ENCODE results near the gene FAM168A.

Gene FAM168A

GRCh38 chr11:73409431-73409830 lies 188.5 kb downstream of the FAM168A start:
- no peaks in the 10 kb centered on the region for H3K9me3 ChIP-seq (ENCODE audit: control insufficient read depth, insufficient read depth, low read depth, low read length)
- no peaks in the 10 kb centered on the region; the same call in 1 of the 2 replicates for H3K4me1 ChIP-seq (ENCODE audit: control insufficient read depth, insufficient read depth, low read length)
- H3K27ac ChIP-seq (ENCODE audit: low read depth, low read length) = no peak overlapping the region
- no peak overlapping the region for H3K9ac ChIP-seq (ENCODE audit: low read length)
- H3K36me3 ChIP-seq (ENCODE audit: control insufficient read depth, insufficient read depth, low read length) = peaks cover 26% of the 10 kb centered on the region
- H3K27me3 ChIP-seq (ENCODE audit: control insufficient read depth, insufficient read depth, low read length) = no peaks in the 10 kb centered on the region
- H3K4me3 ChIP-seq (ENCODE audit: low read depth, low read length) = no peak overlapping the region

DNA sequence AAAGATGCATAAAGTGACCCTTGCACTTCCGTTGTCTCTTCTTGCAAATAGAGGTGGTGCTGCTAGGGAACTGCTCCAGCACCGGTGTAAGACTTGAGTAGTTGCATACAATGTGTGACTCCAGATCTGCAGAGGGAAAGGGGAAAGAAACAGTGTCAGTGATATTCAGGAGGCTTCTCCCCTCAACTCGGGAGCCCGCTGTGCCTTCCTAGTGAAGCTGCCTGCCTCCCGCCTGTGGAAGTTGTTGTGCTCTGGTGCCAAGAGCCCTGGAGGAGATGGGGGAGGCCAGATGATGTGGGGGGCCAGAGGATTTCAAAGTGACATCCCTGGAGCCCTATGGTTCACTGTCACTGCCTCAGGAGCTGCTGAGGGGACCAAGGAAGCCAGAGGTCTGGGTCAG lies 191.3 kb downstream of the FAM168A start:
- H3K27me3 ChIP-seq (ENCODE audit: control insufficient read depth, insufficient read depth, low read length) = no peaks in the 10 kb centered on the region
- peaks cover 6% of the 10 kb centered on the region for H3K4me1 ChIP-seq (ENCODE audit: control insufficient read depth, insufficient read depth, low read length)
- no peak overlapping the region for H3K27ac ChIP-seq (ENCODE audit: low read depth, low read length)
- H3K4me3 ChIP-seq (ENCODE audit: low read depth, low read length) = no peak overlapping the region
- H3K9ac ChIP-seq (ENCODE audit: low read length) = no peak overlapping the region
- H3K36me3 ChIP-seq (ENCODE audit: control insufficient read depth, insufficient read depth, low read length) = peaks cover 26% of the 10 kb centered on the region
- no peaks in the 10 kb centered on the region for H3K9me3 ChIP-seq (ENCODE audit: control insufficient read depth, insufficient read depth, low read depth, low read length)

DNA sequence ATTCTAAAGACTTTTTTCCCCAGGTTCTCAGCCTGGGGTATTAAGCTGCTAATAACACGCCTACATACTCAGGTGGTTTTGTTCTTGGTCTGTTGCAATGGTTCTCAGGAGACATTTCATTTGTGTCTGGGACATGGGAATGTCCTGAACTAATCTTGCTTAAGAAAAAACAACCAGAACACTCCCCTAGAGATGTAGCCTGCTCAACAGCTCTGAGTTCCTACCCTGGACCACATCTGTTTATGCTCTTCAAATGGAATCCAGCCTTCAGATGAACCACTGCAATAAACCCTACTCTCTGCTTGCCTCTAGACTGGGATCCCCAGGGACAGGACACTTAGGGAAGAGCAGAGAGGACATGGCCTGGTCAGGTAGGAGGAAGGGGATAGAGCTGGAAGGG lies 191.8 kb downstream of the FAM168A start:
- Histone ChIP-seq H3K9ac (ENCODE audit: low read length) (no peak overlapping the region), H3K4me3 (ENCODE audit: low read depth, low read length) (no peak overlapping the region), H3K27ac (ENCODE audit: low read depth, low read length) (no peak overlapping the region), H3K9me3 (ENCODE audit: control insufficient read depth, insufficient read depth, low read depth, low read length) (no peaks in the 10 kb centered on the region), H3K36me3 (ENCODE audit: control insufficient read depth, insufficient read depth, low read length) (peaks cover 26% of the 10 kb centered on the region), H3K4me1 (ENCODE audit: control insufficient read depth, insufficient read depth, low read length) (peaks cover 6% of the 10 kb centered on the region), H3K27me3 (ENCODE audit: control insufficient read depth, insufficient read depth, low read length) (no peaks in the 10 kb centered on the region)

DNA sequence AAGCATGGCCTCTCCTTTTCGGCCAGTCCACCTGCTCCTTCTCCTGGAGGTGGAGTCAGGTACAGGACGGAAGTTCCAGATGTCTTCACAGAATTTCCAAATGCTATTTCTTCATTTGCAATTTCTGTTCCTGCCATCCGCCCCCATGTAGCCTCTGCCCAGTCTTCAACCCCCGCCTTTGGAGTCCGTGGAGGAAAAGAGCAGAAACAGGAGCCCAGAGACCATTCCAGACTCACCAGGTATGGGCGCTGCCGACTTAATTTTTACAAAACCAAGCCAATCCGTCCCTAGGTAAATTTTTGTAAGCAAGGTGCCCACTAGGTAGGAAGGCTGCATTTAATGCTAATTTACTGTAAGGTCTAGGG lies 192.8 kb downstream of the FAM168A start:
- no peak overlapping the region for H3K9ac ChIP-seq (ENCODE audit: low read length)
- H3K9me3 ChIP-seq (ENCODE audit: control insufficient read depth, insufficient read depth, low read depth, low read length) = no peaks in the 10 kb centered on the region
- H3K36me3 ChIP-seq (ENCODE audit: control insufficient read depth, insufficient read depth, low read length) = peaks cover 26% of the 10 kb centered on the region
- peaks cover 6% of the 10 kb centered on the region for H3K4me1 ChIP-seq (ENCODE audit: control insufficient read depth, insufficient read depth, low read length)
- no peaks in the 10 kb centered on the region for H3K27me3 ChIP-seq (ENCODE audit: control insufficient read depth, insufficient read depth, low read length)
- H3K27ac ChIP-seq (ENCODE audit: low read depth, low read length) = no peak overlapping the region
- no peak overlapping the region for H3K4me3 ChIP-seq (ENCODE audit: low read depth, low read length)

- Histone ChIP-seq H3K9ac (ENCODE audit: low read length) (no peak overlapping the region), H3K9me3 (ENCODE audit: control insufficient read depth, insufficient read depth, low read depth, low read length) (no peaks in the 10 kb centered on the region), H3K4me1 (ENCODE audit: control insufficient read depth, insufficient read depth, low read length) (peaks cover 6% of the 10 kb centered on the region), H3K27me3 (ENCODE audit: control insufficient read depth, insufficient read depth, low read length) (no peaks in the 10 kb centered on the region), H3K27ac (ENCODE audit: low read depth, low read length) (no peak overlapping the region), H3K4me3 (ENCODE audit: low read depth, low read length) (no peak overlapping the region), H3K36me3 (ENCODE audit: control insufficient read depth, insufficient read depth, low read length) (peaks cover 26% of the 10 kb centered on the region)
Measured at GRCh38 chr11:73404506-73405145, 193.3 kb downstream of the FAM168A start.

DNA sequence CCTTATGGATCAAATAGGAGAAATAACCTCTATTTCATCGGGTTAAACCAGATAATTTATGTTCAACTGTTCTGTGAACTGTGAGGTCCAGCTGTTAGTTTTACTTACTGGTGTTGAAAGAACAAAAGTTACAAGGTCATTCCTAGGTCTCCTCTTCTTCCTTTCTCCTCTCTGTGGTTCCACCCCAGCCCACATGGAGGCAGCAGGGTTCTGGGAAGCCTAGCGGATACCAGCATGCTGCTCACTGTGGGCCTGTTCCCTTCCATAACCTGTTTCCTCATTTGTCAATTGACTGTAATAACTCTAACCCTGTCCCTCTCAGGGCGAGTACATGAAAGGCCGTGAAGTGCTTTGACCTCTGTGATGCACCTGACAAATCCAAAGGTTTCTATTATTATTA lies 193.9 kb downstream of the FAM168A start:
- Histone ChIP-seq H3K4me1 (ENCODE audit: control insufficient read depth, insufficient read depth, low read length) (peaks cover 6% of the 10 kb centered on the region), H3K36me3 (ENCODE audit: control insufficient read depth, insufficient read depth, low read length) (peaks cover 20% of the 10 kb centered on the region), H3K9me3 (ENCODE audit: control insufficient read depth, insufficient read depth, low read depth, low read length) (no peaks in the 10 kb centered on the region), H3K9ac (ENCODE audit: low read length) (no peak overlapping the region), H3K27me3 (ENCODE audit: control insufficient read depth, insufficient read depth, low read length) (no peaks in the 10 kb centered on the region), H3K4me3 (ENCODE audit: low read depth, low read length) (no peak overlapping the region), H3K27ac (ENCODE audit: low read depth, low read length) (no peak overlapping the region)

GRCh38 chr11:73403541-73403940 lies 194.4 kb downstream of the FAM168A start:
- H3K9me3 ChIP-seq (ENCODE audit: control insufficient read depth, insufficient read depth, low read depth, low read length) = no peaks in the 10 kb centered on the region
- peaks cover 6% of the 10 kb centered on the region for H3K4me1 ChIP-seq (ENCODE audit: control insufficient read depth, insufficient read depth, low read length)
- no peaks in the 10 kb centered on the region for H3K27me3 ChIP-seq (ENCODE audit: control insufficient read depth, insufficient read depth, low read length)
- no peak overlapping the region for H3K27ac ChIP-seq (ENCODE audit: low read depth, low read length)
- H3K36me3 ChIP-seq (ENCODE audit: control insufficient read depth, insufficient read depth, low read length) = peaks cover 18% of the 10 kb centered on the region
- no peak overlapping the region for H3K4me3 ChIP-seq (ENCODE audit: low read depth, low read length)
- H3K9ac ChIP-seq (ENCODE audit: low read length) = no peak overlapping the region

GRCh38 chr11:73402834-73403185 lies 195.1 kb downstream of the FAM168A start:
- no peaks in the 10 kb centered on the region for H3K9me3 ChIP-seq (ENCODE audit: control insufficient read depth, insufficient read depth, low read depth, low read length)
- peaks cover 12% of the 10 kb centered on the region; the same call in 1 of the 2 replicates for H3K36me3 ChIP-seq (ENCODE audit: control insufficient read depth, insufficient read depth, low read length)
- no peak overlapping the region for H3K9ac ChIP-seq (ENCODE audit: low read length)
- no peaks in the 10 kb centered on the region for H3K27me3 ChIP-seq (ENCODE audit: control insufficient read depth, insufficient read depth, low read length)
- H3K4me3 ChIP-seq (ENCODE audit: low read depth, low read length) = no peak overlapping the region
- no peak overlapping the region for H3K27ac ChIP-seq (ENCODE audit: low read depth, low read length)
- H3K4me1 ChIP-seq (ENCODE audit: control insufficient read depth, insufficient read depth, low read length) = peaks cover 6% of the 10 kb centered on the region

GRCh38 chr11:73401924-73402833 lies 195.7 kb downstream of the FAM168A start:
- no peak overlapping the region for H3K27ac ChIP-seq (ENCODE audit: low read depth, low read length)
- no peak overlapping the region for H3K4me3 ChIP-seq (ENCODE audit: low read depth, low read length)
- H3K4me1 ChIP-seq (ENCODE audit: control insufficient read depth, insufficient read depth, low read length) = peaks cover 6% of the 10 kb centered on the region
- H3K36me3 ChIP-seq (ENCODE audit: control insufficient read depth, insufficient read depth, low read length) = peaks cover 6% of the 10 kb centered on the region; the same call in 1 of the 2 replicates
- H3K9me3 ChIP-seq (ENCODE audit: control insufficient read depth, insufficient read depth, low read depth, low read length) = no peaks in the 10 kb centered on the region
- H3K27me3 ChIP-seq (ENCODE audit: control insufficient read depth, insufficient read depth, low read length) = no peaks in the 10 kb centered on the region
- H3K9ac ChIP-seq (ENCODE audit: low read length) = no peak overlapping the region

DNA sequence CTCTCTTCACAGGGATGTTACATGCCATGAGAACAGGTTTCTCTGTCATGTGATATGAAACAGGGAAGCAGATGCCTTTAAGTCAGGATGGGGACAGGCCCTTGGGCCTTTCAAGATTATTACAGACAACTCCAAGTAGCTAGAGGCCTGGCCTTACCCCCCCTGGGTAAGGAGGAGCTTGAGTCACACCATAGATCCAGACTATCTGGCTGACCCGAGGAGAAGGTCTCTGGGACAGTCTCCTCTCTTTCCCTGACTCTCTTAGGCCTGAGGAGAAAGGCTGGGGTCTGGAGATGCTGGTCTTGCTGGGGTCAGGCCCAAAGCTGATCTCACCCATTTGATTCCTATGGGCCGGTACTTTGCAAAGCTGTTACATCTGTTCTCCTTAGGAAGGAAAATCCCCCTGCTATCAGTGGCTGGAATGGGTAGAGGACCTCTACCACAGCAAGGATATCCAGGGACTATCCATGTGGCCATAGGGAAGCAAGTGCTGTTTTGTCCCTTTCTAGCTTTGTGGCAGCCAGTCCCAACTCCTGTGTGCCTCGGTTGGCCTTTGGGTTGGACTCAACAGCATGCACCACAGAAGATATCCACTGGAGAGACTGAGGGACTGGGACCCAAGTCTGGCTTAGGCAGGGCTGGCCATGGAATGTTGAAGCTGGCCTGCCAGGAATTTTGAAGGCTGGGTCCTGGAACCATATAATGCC lies 196.5 kb downstream of the FAM168A start:
- Histone ChIP-seq H3K27ac (ENCODE audit: low read depth, low read length) (no peak overlapping the region), H3K9ac (ENCODE audit: low read length) (no peak overlapping the region), H3K4me3 (ENCODE audit: low read depth, low read length) (no peak overlapping the region), H3K4me1 (ENCODE audit: control insufficient read depth, insufficient read depth, low read length) (peaks cover 6% of the 10 kb centered on the region), H3K9me3 (ENCODE audit: control insufficient read depth, insufficient read depth, low read depth, low read length) (no peaks in the 10 kb centered on the region), H3K36me3 (ENCODE audit: control insufficient read depth, insufficient read depth, low read length) (peaks cover 4% of the 10 kb centered on the region; the same call in 1 of the 2 replicates), H3K27me3 (ENCODE audit: control insufficient read depth, insufficient read depth, low read length) (no peaks in the 10 kb centered on the region)

DNA sequence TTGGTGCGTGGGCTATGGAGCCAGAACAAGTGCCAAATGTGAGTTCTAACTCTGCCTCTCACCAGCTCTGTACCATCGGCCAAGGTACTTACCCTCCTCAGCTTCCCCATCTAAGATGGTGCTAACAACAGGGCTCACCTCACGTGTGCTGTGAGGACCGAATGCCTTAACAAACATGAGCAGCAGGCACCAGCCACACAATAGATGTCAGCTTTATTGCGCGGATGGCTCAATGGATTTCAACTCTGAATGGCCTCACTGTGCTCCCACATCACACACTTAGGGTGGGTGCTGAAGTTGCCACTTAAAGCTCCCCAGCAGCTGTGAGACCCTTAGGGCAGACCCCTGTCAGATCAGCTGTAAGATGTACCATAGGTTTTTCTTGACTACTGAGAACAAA lies 197.6 kb downstream of the FAM168A start:
- H3K36me3 ChIP-seq (ENCODE audit: control insufficient read depth, insufficient read depth, low read length) = 0 out of 2 replicates have a peak, but pooled peaks cover 2% of the 10 kb centered on the region
- no peaks in the 10 kb centered on the region for H3K27me3 ChIP-seq (ENCODE audit: control insufficient read depth, insufficient read depth, low read length)
- peaks cover 6% of the 10 kb centered on the region for H3K4me1 ChIP-seq (ENCODE audit: control insufficient read depth, insufficient read depth, low read length)
- H3K27ac ChIP-seq (ENCODE audit: low read depth, low read length) = no peak overlapping the region
- no peaks in the 10 kb centered on the region for H3K9me3 ChIP-seq (ENCODE audit: control insufficient read depth, insufficient read depth, low read depth, low read length)
- no peak overlapping the region for H3K9ac ChIP-seq (ENCODE audit: low read length)
- H3K4me3 ChIP-seq (ENCODE audit: low read depth, low read length) = no peak overlapping the region

Data from HUES6 (cell line).